CD4-positive, alpha-beta T cell treated with Interleukin-15 for 4 hours (primary cell): ENCODE data around the gene PSMB3.
A peak's percentile ranks its signal among the peaks of the same experiment; 100 is the strongest.

Experiments
- DNase-seq: peaks from one replicate; pipeline ENCODE4 v3.0.0-alpha.2; 2020; ENCODE audit warnings: low spot score

The PSMB3 gene

DNA sequence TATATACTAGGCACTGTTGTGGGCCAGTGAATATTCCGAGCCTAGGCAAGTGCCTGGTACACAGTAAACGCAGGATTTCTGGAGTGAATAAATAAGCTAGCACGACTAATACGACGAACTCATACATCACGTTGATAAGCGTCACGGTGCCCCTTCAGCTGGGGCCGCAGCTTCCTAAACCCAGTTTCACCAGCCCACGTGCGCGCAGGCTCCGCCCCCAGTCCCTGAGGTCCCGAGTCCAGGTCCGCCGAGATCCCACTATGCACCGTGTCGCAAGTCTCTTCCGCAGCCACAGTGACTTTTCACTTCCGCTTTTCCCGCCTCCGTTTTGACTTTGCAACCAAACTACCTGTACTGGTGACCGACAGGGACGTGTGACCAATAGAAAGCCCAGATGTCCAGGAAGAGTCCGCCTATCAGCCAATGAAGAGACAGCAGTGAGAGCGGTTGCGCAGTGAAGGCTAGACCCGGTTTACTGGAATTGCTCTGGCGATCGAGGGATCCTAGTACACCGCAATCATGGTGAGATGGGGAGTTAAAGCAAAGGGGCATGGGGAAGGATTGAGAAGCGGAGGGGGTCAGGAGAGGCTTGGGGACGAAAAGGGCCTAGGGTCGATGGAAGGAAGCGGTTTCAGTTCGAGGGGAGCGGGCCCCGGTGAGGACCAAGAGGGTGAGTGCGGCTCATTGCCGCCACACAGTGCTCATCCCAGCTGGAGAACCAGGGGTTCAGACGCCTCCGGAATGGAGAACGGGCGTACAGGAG lies at the start of gene PSMB3:
TSS of gene PSMB3 (plus strand) at position 434 of the 763 bp plus-strand sequence. CDS start at position 520, 86 bp downstream.
- peak; percentile 99 for DNase-seq

DNA sequence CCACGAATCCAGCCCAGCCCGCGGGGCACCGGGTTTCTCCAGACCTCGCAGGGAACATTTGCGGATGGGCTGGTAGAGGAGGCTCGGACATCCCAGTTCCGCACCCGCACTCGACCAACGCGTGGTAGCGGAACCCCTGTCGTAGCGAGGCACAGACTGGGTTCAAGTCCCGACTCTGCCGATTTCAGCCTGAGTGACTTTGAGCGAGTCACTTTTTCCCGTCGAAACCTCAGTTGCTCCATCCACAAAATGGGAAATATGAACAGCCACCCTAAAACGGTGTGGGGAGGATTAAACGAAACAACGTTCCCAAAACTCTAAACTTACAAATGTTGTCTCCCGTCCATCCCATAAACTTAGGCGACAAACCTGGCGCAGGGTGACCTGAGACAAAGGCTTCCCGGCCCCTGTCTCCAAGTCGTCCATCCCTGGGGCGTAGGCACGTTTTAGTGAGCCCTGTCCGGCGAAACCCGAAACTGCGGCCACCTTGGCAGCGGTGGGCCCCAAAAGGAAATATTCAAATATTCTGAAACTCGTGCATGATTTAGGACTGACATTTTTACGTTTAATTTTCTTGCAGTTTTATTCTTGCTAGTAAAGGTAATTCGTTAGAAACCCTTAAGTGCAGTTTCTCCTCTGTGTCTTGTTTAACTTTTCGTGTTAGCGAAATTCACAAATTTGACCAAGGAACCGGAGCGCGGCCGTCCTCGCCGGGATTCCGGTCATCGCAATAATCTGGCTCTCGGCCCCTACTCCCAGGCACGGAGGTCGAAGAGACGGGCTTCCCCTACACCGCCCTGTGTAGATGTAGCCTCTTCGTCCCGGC lies 49.4 kb upstream of the PSMB3 start:
- no peak for DNase-seq

DNA sequence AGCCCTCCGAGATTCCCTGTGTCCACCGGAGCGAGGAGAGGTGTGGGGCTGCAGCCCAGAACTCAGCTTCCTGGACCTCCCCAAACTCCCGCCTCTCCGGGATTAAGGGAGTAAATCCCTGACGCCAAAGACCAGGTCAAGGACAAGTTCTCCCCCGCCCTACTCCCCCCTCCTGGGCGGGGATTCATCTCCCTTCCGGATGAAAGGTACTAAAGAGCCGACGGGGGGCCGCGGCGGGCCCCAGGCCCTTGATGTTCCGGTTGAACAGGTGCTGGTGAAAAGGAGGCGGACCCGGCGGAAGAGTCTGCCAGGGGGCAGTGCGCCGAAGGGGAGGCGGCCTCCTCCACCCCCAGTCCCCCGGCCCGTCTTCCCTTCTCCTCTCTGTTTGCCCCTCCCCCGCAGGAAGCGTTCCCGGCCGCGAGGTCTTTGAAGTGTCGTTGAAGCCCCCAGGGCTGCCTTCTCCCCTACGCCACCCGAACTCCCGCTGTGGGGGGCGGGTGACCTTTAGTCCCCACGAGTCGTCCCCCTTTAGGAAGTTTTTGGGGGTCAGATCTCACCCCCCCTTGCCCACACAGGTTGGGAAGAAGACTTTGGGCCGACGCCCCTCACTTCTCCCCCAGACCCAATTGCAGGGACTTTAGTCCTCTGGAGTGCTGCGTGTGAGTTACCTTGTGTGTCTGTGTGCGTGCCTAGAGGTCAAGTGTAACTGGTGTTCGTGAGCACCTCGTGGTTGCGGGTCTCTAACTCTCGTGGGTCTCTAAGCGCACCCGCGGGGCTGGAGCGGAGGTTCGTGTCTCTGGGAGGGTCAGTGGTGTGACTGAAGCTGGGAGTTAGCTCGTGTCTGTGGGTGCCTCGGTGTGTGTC lies 48.6 kb upstream of the PSMB3 start:
- peak; percentile 70 for DNase-seq

DNA sequence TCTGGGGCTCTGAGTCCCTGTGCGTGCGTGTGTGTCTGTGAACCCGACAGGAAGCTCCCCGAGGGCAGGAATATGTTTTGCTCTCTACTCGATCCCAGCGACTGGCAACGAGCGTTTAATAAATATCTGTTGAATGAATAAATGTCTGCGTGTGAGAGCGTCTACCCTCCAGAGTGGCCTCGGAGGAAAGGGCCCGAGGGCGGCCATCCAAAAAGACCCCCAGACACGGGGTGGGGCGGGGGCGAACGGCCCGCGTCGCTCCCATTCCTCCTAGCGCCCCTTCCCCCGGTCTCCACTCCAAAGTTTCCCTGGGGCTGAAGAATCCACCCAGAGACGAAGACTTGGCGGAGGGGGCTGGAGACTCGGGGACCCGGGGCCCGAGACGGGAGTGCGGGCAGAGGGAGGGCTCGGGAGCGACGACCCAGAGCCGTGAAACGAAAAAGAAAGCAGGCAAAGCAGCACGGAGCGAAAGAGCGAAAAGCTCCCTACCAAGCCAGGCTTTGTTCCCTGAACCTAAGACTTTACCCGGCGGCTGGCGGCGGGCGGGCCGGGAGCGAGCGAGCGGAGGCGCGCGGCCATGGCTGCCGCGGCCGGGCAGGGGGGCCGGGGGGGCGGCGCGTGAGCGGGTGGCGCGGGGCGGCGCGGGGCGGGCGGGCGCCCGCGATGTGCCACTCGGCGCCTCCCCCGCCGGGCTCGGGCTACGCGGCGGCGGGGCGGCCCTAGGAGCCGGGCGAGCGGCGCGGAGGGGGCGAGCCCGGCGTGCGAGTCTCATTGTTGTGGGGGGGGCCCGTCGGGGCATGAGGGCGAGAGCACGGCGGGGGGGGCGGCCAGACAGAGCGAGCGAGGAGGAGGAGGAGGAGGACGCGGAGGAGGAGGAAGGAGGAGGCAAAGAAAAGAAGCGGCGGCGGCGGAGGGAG lies 47.7 kb upstream of the PSMB3 start, which contains the start of gene MLLT6:
TSS of gene MLLT6 (plus strand) at position 668 of the 917 bp plus-strand sequence. CDS start 360 bp downstream, outside the sequence.
- peak; percentile 78 for DNase-seq

DNA sequence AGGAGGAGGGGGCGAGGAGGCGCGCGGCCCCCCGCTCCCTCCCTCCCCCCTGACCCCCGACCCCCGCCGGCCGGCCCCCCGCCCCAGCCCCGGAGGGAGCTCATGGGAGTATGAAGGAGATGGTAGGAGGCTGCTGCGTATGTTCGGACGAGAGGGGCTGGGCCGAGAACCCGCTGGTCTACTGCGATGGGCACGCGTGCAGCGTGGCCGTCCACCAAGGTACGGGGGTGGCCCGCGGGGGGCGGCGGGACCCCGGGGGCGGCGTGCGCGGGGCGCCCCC lies 47.1 kb upstream of the PSMB3 start:
- no peak for DNase-seq

DNA sequence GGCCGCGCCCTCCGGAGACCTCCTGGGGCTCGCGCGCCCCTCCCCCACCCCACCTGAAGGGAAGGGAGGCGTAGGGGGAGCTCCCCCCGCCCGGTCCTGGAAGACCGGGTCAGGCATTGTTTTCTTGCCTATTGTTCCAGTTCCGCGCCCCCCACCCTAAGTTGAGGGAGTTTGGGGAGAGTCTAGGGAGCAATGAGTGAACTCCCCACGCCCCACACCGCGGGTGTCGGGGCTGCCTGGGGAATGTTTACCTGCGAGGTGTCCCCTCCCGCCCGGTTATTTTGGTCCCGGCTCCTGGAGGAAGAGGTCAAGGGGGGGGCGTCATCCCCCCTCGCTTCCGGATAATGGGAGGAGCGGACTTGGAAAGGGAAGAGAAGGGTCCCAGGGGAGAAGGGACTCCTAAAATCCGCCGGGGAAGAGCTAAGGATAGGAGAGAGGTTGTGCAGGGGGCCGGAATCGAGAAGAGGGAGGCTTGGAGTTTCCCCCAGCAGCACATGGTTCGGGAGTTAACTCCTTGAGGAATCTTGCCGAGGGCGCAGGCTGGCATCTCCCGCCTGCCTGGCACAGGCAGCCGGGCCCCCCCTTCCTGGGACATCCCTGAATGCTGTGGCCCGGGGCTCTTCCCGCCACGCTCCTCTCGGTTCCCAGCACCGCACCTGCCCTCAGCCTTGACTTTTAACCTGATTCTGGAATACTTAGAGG lies 46.6 kb upstream of the PSMB3 start:
- no peak for DNase-seq

DNA sequence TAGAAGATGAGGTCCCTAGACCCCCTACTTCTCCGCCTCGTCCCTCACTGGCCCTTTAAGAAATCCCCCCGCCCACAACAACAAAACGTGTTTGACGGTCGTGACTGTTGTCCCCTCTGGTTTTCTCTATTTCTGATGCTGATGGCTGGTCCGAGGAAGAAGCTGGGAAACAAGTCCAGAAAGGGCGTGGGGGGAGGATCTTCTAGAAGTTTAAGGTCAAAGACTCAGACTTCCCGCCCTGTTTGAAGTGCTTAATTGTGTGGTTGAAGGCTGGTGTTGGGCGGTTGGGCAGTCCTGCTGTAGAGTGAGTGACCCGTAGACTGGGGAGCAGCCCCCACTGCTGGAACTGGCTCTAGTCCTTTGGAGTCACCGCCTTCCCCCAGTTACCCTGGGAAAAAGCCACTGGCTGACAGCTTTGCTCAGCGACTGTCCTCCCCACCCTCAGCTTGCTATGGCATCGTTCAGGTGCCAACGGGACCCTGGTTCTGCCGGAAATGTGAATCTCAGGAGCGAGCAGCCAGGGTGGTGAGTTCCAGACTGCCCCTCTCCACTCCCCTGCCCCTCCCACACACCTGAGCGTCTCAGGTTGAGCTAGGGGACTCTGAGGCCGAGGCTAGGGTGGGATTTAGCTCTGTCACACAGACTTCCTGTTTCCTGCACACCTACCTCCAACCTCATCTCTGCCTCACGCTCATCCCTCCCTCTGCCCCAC lies 45.9 kb upstream of the PSMB3 start:
- no peak for DNase-seq

DNA sequence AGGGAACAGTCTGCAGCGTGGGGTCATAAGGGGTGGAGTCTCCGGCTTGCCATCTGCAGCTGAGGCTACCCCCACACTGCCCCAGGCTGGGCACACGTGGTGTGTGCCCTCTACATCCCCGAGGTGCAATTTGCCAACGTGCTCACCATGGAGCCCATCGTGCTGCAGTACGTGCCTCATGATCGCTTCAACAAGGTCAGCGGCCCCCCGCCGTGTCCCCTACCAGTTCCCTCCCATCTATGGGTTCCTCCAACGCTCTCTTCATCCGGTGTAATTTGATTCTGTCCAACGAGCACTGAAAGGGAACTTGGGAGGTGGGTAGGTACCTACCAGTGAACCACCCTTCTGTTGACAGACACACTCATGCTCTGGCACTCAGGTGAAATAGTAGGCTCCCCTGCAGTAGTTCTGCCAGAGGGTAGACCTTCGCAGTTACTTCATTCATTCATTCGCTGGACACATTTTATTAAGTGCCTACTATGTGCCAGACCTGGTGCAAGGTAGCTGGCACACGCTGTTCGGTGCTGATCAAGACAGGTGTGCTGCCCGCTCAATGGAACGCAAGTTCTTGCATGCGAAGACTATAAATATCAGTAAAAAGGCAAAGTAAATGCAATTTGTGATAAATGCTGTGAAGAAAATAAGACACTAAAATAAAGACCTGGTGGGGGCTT lies 44.7 kb upstream of the PSMB3 start:
- DNase-seq: no peak

DNA sequence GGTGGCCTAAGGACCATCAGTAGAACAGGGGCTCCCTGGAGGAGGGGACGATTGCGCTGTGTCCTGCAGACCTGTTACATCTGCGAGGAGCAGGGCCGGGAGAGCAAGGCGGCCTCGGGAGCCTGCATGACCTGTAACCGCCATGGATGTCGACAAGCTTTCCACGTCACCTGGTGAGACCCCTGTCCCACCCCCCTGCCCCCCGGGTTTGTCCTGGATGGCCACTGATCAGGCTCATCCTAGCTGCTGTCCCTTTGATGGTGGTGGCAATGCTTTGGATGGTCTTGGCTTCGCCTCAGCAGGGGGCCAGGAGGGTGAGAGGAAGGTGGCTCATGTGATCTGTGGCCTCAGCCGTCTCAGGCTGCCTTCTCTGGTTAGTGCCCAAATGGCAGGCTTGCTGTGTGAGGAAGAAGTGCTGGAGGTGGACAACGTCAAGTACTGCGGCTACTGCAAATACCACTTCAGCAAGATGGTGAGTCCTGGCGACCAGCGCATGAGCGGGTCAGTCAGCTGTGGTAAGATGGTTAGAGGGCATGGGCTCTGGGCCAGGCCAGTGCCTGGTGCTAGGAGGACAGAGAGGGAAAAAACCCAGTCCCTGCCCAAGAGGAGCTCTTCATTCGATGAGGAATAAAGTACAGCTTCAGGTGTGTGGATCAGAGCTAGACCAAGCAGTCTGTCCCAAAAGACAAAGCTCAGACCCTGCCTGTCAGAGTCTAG lies 43.3 kb upstream of the PSMB3 start:
- no peak for DNase-seq

DNA sequence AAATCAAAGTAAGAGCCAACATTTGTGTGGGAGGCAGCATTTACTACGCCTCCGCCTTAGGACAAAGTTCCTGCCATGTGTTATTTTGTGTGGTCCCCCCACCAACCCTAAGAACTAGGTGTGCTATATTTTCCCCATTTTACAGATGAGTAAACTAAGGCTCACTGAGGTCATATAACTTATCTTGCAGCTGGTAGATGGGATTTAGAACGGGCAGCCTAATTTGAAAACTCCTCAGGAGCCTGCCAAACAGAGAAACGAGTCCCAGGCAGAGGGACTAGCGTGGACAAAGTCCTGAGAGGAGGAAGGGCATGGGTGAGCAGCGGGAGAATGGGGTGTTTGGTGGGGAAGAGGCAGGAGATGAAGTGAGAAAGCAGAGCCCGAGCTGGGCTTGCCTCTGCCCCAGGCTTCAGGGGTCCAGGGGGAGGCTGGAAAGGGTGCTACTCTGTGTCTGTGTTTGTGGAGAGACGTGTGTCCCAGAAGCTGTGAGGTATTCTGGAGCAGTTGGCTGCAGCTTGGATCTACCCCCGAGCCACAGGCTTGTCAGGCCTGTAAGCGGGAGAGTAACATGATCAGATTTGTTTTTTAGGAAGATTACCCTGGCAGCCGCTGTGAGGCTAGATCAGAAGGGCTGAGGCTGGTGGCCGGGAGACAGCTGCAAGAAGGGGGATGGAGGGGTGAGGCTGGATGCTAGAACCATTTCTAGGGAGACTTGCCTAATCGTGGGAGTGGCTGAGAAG lies 42.5 kb upstream of the PSMB3 start:
- no peak for DNase-seq

DNA sequence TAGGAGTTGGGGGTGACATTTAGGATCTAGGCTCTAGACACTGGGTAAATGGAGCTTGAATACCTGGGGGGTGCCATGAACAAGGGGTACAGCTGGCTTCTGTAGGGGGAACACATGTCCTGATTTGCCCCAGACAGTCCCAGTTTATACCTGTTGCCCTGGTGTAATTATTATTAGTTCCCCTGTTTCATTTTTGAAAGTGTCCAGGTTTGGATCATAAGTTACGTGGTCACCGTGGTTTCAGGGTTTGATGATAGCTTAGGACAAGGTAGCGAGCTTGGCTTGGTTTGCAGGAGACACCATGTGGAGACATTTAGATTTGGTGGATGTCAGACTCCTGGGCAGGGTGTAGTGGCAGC lies 42.0 kb upstream of the PSMB3 start:
- DNase-seq: no peak

DNA sequence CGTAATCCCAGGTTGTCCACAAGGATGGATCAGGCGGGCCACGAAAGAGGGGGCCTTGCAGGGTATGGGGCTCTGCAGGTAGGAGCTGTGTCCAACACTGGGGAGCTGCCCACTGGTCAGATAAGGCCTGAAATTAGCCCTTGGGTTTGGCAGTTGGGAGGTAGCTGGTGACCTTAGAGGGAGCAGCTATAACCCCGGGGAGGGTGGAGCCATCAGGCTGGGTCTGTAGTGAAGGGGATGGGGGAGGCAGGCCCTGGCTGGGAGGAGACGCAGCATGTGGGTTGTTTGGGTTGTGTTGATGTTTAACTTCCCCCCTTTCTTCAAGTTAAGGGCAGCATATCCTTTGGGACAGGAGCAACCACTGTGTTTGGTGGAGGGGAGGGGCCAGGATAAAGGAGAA lies 41.6 kb upstream of the PSMB3 start:
- no peak for DNase-seq

DNA sequence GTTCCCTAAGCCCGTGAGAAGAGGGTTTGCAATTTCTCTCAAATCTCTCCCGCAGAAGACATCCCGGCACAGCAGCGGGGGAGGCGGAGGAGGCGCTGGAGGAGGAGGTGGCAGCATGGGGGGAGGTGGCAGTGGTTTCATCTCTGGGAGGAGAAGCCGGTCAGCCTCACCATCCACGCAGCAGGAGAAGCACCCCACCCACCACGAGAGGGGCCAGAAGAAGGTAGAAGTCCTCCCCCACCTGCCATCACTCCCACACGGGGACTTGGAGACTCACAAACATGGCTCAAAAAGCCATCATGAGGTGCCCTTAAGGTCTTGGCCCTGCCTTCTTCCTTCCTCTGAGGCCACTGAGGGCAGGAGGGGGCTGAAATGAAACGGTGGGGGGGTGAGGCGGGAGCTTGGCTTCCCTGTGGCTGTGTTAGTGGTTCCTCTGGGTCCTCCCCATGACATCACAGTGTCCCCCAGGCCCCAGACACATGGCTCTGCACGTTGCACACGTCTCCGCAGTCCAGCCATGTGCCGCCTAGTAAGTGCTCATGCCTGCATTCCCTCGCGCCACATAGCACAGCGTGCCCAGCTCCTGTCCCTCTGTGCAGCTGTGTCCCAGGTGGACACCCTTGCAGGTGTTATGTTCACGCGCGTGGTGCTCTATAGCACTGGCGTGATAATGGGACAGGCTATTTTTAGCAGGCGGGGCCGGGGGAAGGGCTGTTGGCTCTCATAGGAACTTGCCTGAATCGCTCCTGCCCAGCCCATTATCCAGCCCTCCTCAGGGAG lies 40.6 kb upstream of the PSMB3 start:
- DNase-seq: no peak

DNA sequence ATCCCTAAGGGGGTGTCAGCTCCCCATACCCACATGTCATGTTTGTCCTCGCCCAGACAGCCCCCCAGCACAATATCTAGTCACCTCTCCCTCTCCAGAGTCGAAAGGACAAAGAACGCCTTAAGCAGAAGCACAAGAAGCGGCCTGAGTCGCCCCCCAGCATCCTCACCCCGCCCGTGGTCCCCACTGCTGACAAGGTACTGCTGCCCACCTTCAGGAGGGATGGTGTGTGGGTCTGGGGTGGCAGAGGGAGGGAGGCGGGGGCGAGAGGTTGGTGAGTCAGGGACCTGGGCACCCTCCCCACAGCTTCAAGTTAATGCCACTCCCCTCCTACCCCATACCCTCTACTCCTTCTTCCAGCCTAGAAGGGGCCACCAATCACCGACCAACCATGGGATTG lies 39.9 kb upstream of the PSMB3 start:
- DNase-seq: no peak

DNA sequence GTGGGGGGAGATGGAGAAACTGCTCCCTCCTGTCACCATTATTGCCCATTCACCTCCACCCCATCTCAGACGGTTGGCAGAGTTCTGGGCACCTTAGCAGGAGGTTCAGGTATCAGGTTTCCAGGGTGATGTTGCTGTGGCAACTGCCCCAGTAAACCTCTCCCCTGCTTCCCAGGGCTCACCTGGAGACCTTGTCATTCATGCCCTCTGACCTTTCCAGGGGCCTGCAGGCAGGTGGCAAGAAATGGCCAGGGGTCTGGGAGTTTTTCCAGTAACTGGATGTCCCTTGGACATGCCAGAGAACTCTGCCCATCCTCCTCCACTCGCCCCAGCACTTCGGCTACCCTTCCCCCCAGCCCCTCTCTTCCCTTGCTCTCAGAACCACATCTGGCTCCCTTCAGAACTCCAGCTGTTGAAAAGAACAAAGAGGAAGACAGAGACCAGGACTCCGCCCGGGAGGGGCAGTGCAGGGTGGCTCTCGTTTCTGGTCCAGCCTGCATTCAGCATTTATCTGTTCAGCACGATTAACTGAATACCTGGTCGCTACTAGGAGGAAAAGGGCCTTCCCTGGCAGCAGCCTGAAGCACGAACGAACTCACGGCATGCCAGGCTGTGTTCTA lies 39.0 kb upstream of the PSMB3 start:
- DNase-seq: no peak

DNA sequence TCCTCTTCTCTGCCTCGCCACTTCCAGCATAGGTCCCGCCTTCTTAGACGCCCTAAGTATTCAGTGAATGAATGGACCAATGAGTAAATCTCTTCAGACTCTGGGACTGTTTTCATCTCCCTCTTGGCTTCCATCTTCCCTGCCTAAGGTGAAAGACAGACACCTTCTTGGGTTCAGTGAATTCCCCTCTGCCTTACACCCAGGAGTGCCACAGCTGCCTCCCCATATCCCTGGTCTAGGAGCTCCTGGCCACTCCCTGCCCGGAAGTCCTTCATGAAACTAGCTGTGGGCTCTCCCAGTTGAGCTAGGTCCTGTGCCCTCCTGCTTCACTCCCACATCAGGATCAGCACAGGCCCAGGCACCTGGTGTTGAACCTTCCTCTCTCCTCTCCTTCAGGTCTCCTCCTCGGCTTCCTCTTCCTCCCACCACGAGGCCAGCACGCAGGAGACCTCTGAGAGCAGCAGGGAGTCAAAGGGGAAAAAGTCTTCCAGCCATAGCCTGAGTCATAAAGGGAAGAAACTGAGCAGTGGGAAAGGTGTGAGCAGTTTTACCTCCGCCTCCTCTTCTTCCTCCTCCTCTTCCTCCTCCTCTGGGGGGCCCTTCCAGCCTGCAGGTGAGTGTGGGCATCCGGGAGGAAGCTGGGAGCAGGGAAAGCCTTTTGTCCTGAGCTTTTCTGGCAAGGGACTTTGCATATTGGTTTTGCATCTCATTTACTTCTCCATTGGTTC lies 37.2 kb upstream of the PSMB3 start:
- no peak for DNase-seq
